Measurements from ENCODE around the gene CCDC7.
"Not testable (repeated sequence)": the region's sequence is repeated elsewhere in the genome, so short reads cannot be mapped to it uniquely, and the experiment has no call there.

CCDC7 gene

DNA sequence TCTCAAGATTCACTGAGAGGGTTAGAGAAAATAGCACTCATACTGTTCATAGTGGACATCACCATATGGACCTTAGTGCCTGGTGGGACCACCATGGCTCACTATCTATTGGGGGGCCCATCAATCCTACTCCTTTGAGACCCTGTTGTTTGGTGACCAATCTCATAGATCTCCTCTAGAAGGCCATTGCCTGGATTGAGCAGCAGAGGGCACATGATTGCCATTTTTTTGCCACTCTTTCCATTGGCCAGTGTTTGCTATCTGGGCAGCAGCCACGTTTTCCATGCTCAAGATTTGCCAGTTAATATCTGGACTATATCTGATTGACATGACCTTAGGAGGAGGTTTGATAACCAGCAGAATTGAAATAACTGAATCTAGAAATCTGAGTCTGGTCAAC lies 267.6 kb downstream of the CCDC7 start:
- TF ChIP-seq CTCF (IDR thresholded peaks at IDR 0.05; ENCODE audit: low read depth, low read length), result no peak; the same call in 1 of the 2 replicates
- H3K36me3 ChIP-seq, result no peaks in the 10 kb centered on the region

GRCh38 chr10:32731527-32731926 lies 285.6 kb downstream of the CCDC7 start:
- no peaks in the 10 kb centered on the region for H3K36me3 ChIP-seq
- no peak for DNase-seq
- no peak for TF ChIP-seq CTCF (IDR thresholded peaks at IDR 0.05; ENCODE audit: low read depth, low read length)
- no peaks in the 10 kb centered on the region for H3K9me3 ChIP-seq
- peaks cover 3% of the 10 kb centered on the region; the same call in 1 of the 2 replicates for H3K27me3 ChIP-seq
- no peaks in the 10 kb centered on the region for H3K4me1 ChIP-seq
- no peak overlapping the region for H3K4me3 ChIP-seq (ENCODE audit: low read depth, low read length)

More for the DNA sequence above, 267.6 kb downstream of the CCDC7 start:
- no peaks in the 10 kb centered on the region for H3K9me3 ChIP-seq
- no peak for DNase-seq
- no peak overlapping the region for H3K4me3 ChIP-seq (ENCODE audit: low read depth, low read length)
- H3K4me1 ChIP-seq, result no peaks in the 10 kb centered on the region
- no peaks in the 10 kb centered on the region for H3K27me3 ChIP-seq

- Histone ChIP-seq H3K27me3 (peaks cover 3% of the 10 kb centered on the region; the same call in 1 of the 2 replicates), H3K9me3 (no peaks in the 10 kb centered on the region), H3K4me1 (no peaks in the 10 kb centered on the region), H3K36me3 (no peaks in the 10 kb centered on the region), H3K4me3 (ENCODE audit: low read depth, low read length) (no peak overlapping the region)
- DNase-seq, result no peak
- no peak for TF ChIP-seq CTCF (IDR thresholded peaks at IDR 0.05; ENCODE audit: low read depth, low read length)
These were observed 293.0 kb downstream of the CCDC7 start for GRCh38 chr10:32738958-32739357.

DNA sequence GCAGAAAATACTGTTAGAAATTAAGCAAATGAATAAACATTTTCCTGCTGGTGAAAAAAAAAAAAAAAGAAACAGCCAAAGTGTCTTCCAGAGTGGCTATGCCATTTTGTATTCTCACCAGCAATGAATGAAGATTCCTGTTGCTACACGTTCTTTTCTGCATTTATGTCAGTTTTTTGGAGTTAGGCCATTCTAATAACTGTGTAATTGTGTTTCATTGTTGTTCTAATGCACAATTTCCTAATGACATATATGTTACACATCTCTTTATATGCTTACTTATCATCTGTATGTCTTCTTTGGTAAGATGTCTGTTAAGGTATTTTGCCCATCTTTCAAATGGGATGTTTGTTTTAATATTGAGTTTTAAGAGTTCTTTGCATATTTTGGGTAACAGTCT lies 298.4 kb downstream of the CCDC7 start:
- DNase-seq, result no peak
- TF ChIP-seq CTCF (IDR thresholded peaks at IDR 0.05; ENCODE audit: low read depth, low read length), result no peak
- no peak overlapping the region for H3K4me3 ChIP-seq (ENCODE audit: low read depth, low read length)
- no peaks in the 10 kb centered on the region for H3K36me3 ChIP-seq
- no peaks in the 10 kb centered on the region for H3K4me1 ChIP-seq
- no peaks in the 10 kb centered on the region for H3K9me3 ChIP-seq
- H3K27me3 ChIP-seq, result no peaks in the 10 kb centered on the region

- no peak for TF ChIP-seq CTCF (IDR thresholded peaks at IDR 0.05; ENCODE audit: low read depth, low read length)
- no peak for DNase-seq
- no peaks in the 10 kb centered on the region for H3K36me3 ChIP-seq
- no peaks in the 10 kb centered on the region for H3K27me3 ChIP-seq
- H3K9me3 ChIP-seq, result no peaks in the 10 kb centered on the region
- H3K4me3 ChIP-seq (ENCODE audit: low read depth, low read length), result no peak overlapping the region
- no peaks in the 10 kb centered on the region for H3K4me1 ChIP-seq
These were observed 300.9 kb downstream of the CCDC7 start for GRCh38 chr10:32746869-32747268.

DNA sequence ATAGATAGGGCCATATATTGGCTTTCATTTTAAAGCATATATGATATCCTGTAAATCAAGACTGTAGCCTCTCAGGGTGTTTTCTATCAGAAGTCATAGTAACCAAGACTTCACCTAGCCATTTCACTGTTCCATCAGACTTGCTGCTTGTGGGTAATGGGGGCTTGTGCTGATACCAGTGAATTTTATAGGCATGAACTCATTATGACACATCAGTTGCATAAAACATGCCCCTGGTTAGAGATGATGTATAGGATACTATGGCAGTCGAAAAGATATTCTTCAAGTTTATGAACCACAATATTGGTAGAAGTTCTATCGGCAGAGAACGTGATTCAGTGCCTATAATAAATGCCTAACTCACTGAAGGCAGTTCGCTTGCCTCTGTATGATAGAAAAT lies 305.6 kb downstream of the CCDC7 start:
- no peaks in the 10 kb centered on the region for H3K9me3 ChIP-seq
- no peak for DNase-seq
- H3K4me3 ChIP-seq (ENCODE audit: low read depth, low read length), result no peak overlapping the region
- no peaks in the 10 kb centered on the region for H3K36me3 ChIP-seq
- H3K4me1 ChIP-seq, result no peaks in the 10 kb centered on the region
- no peak for TF ChIP-seq CTCF (IDR thresholded peaks at IDR 0.05; ENCODE audit: low read depth, low read length)
- no peaks in the 10 kb centered on the region for H3K27me3 ChIP-seq

- H3K36me3 ChIP-seq; H3K4me3 ChIP-seq (ENCODE audit: low read depth, low read length); H3K4me1 ChIP-seq; H3K9me3 ChIP-seq; H3K27me3 ChIP-seq; DNase-seq: not testable (repeated sequence)
These were observed 309.0 kb downstream of the CCDC7 start for GRCh38 chr10:32754900-32755299.

Data from BE2C (cell line).